Ureter (tissue), 1 donor: ENCODE measurements around the gene SUSD6. TPM values are rescaled to one million over a fixed set of nuclear protein-coding genes. Genes with fewer than 3 reads are reported as not detected.

Experiments
- DNase-seq: peaks from one replicate; pipeline ENCODE4 v3.0.0-alpha.2; 2020; ENCODE audit warnings: low spot score
- total RNA-seq: library from RNA; stranded (reverse); gene quantifications from one replicate; pipeline ENCODE4 v1.2.4, GENCODE V29; 2023
- donor health status: DM: yes; HTN: yes; CAD: no.

Gene SUSD6
- total RNA-seq, 1 donor from 2014 or later, result 41.6 TPM

- no peak for DNase-seq
These were observed 149.4 kb downstream of the SUSD6 start for GRCh38 chr14:69760810-69761209.

DNA sequence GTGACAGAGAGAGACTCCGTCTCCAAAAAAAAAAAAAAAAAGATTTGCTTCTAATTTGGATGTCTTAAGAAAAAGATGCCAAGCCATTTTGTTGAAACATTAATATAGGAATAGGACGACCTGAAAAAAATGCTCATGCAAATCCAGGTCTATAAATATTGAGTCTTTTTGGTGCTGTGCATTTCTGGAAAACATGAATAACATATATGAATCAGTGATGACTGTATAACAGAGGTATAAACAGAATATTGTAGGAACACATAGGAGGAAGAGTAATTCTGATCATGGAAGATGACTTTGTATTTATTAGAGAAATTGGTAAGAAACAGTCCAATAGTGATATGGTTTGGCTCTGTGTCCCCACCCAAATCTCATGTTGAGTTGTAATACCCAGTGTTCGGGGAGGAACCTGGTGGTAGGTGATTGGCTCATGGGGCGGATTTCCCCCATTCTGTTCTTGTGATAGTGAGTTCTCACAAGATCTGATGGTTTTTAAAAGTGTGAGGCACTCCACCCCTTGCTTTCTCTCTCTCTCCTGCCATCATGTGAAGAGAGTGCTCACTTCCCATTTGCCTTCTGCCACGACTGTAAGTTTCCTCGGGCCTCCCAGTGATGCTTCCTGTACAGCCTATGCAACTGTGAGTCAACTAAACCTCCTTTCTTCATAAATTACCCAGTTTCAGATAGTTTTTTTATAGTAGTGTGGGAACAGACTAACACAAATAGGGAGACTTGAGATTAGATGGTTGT lies 152.5 kb downstream of the SUSD6 start:
- no peak for DNase-seq

Other genes with a start within 250 kb of the SUSD6 start
- 219 TPM for gene ERH, start 213.3 kb upstream of the SUSD6 start, total RNA-seq
- gene SLC39A9, start 212.9 kb upstream of the SUSD6 start, total RNA-seq, result 66.4 TPM
- 0.10 TPM for gene PLEKHD1, start 126.9 kb upstream of the SUSD6 start, total RNA-seq
- gene CCDC177, start 36.7 kb upstream of the SUSD6 start, total RNA-seq, result not detected
- 377 TPM for gene SRSF5, start 155.5 kb downstream of the SUSD6 start, total RNA-seq
- gene SLC10A1, start 185.6 kb downstream of the SUSD6 start, total RNA-seq, result 0.23 TPM